Omental fat pad (tissue), 4 donors: Measurements from ENCODE around the gene SLC25A47. TPM values are rescaled to one million over a fixed set of nuclear protein-coding genes. Genes with fewer than 3 reads are reported as not detected.

ENCODE experiments used
- ATAC-seq: fragments of 150-250 bp; one replicate; pipeline ENCODE4 v1.9.1; 2016; ENCODE audit warnings: mild to moderate bottlenecking, moderate library complexity; ENCODE audit not compliant: low FRiP score
- DNase-seq: peaks from one replicate; pipeline ENCODE4 v3.0.0-alpha.2; 2019; ENCODE audit warnings: low spot score
- CTCF ChIP-seq, 3 donors: fragments of 450-650 bp; IDR thresholded peaks; one replicate each; pipeline ENCODE4 v1.5.1; 2016 to 2017; ENCODE audit warnings: antibody characterized with exemption in 3 of 3, mild to moderate bottlenecking in 3 of 3, moderate library complexity in 2 of 3
- total RNA-seq, 4 donors: library from RNA; depleted of rRNA; stranded (reverse); fragments of >200 nt; gene quantifications; one replicate each; pipeline ENCODE4 v1.1.0, GENCODE V29; 2016

SLC25A47 gene
- total RNA-seq, 4 donors from 2014 or later, result 0.37 TPM; not detected in 3

- no peak for TF ChIP-seq CTCF (IDR thresholded peaks at IDR 0.05)
- no peak for DNase-seq
- ATAC-seq, result no peak
Measured at GRCh38 chr14:100322138-100322957, 791 bp upstream of the SLC25A47 start.

GRCh38 chr14:100323942-100324307, 786 bp downstream of the SLC25A47 start:
- TF ChIP-seq CTCF (IDR thresholded peaks at IDR 0.05), result no peak
- ATAC-seq (peak; percentile 65), DNase-seq (no peak)

GRCh38 chr14:100325231-100325632, 2.1 kb downstream of the SLC25A47 start:
- no peak for TF ChIP-seq CTCF (IDR thresholded peaks at IDR 0.05)
- ATAC-seq (peak; percentile 56), DNase-seq (no peak)

- TF ChIP-seq CTCF (IDR thresholded peaks at IDR 0.05), result no peak
- ATAC-seq, result no peak
- no peak for DNase-seq
Measured at GRCh38 chr14:100325958-100326357, 2.8 kb downstream of the SLC25A47 start.

GRCh38 chr14:100327128-100327527, 4.0 kb downstream of the SLC25A47 start:
- TF ChIP-seq CTCF (IDR thresholded peaks at IDR 0.05), result no peak
- no peak for DNase-seq
- no peak for ATAC-seq

- no peak for TF ChIP-seq CTCF (IDR thresholded peaks at IDR 0.05)
- ATAC-seq (no peak), DNase-seq (no peak)
Measured at GRCh38 chr14:100328495-100329163, 5.5 kb downstream of the SLC25A47 start.
